SK-N-SH treated with all-trans-retinoic acid at 6 μM for 48 hours (cell line): Measurements from ENCODE around the gene TNFRSF12A.
"Not testable (repeated sequence)": the region's sequence is repeated elsewhere in the genome, so short reads cannot be mapped to it uniquely, and the experiment has no call there.

Experiments used
- ATAC-seq: fragments of 200-7000 bp; cut with Tn5 transposase; 3 replicates; pipeline ENCODE4 v1.9.1; 2020; ENCODE audit warnings: mild to moderate bottlenecking, moderate library complexity
- ARNTL ChIP-seq: fragments of 450-650 bp; formaldehyde crosslinking; IDR thresholded peaks from 2 replicates; pipeline ENCODE4 v1.5.0; 2020; ENCODE audit warnings: low read depth, mild to moderate bottlenecking, moderate library complexity, borderline replicate concordance
- BACH2 ChIP-seq: fragments of 250-450 bp; sonication (Bioruptor Pico); IDR thresholded peaks from 2 replicates; pipeline ENCODE4 v1.9.0; 2021; ENCODE audit warnings: mild to moderate bottlenecking, borderline replicate concordance
- CSDC2 ChIP-seq: fragments of 250-450 bp; sonication (Bioruptor Pico); IDR thresholded peaks from 2 replicates; pipeline ENCODE4 v1.5.0; 2020; ENCODE audit warnings: mild to moderate bottlenecking, moderate library complexity
- CSRNP3 ChIP-seq: fragments of 250-450 bp; sonication (Bioruptor Pico); IDR thresholded peaks from 2 replicates; pipeline ENCODE4 v1.5.1; 2021; ENCODE audit warnings: mild to moderate bottlenecking, moderate library complexity
- ESRRG ChIP-seq: fragments of 250-450 bp; sonication (Bioruptor Pico); IDR thresholded peaks from 2 replicates; pipeline ENCODE4 v1.6.1; 2021; ENCODE audit warnings: mild to moderate bottlenecking
- ISL1 ChIP-seq: fragments of 250-450 bp; sonication (Bioruptor Pico); IDR thresholded peaks from 2 replicates; pipeline ENCODE4 v2.1.2; 2022; ENCODE audit warnings: mild to moderate bottlenecking, moderate library complexity
- OSR1 ChIP-seq: fragments of 250-450 bp; sonication (Bioruptor Pico); IDR thresholded peaks from 2 replicates; pipeline ENCODE4 v1.8.0; 2022; ENCODE audit warnings: moderate library complexity, mild to moderate bottlenecking, inconsistent platforms
- PATZ1 ChIP-seq: fragments of 250-450 bp; sonication (Bioruptor Pico); IDR thresholded peaks from 2 replicates; pipeline ENCODE4 v1.8.0; 2020; ENCODE audit warnings: mild to moderate bottlenecking, moderate library complexity, borderline replicate concordance
- PPARA ChIP-seq: fragments of 250-450 bp; sonication (Bioruptor Pico); IDR thresholded peaks from 2 replicates; pipeline ENCODE4 v1.5.0; 2020; ENCODE audit warnings: mild to moderate bottlenecking, borderline replicate concordance
- RARB ChIP-seq: fragments of 250-450 bp; sonication (Bioruptor Pico); IDR thresholded peaks from 2 replicates; pipeline ENCODE4 v1.8.0; 2021; ENCODE audit warnings: mild to moderate bottlenecking, moderate library complexity
- TSHZ2 ChIP-seq: fragments of 250-450 bp; sonication (Bioruptor Pico); IDR thresholded peaks from 2 replicates; pipeline ENCODE4 v1.5.0; 2020; ENCODE audit warnings: mild to moderate bottlenecking, moderate library complexity
- ZC3H10 ChIP-seq: fragments of 250-450 bp; sonication (Bioruptor Pico); IDR thresholded peaks from 2 replicates; pipeline ENCODE4 v1.5.1; 2021; ENCODE audit warnings: mild to moderate bottlenecking, moderate library complexity
- ZFP3 ChIP-seq: fragments of 250-450 bp; sonication (Bioruptor Pico); IDR thresholded peaks from 2 replicates; pipeline ENCODE4 v1.5.0; 2020; ENCODE audit warnings: mild to moderate bottlenecking, moderate library complexity
- ZNF565 ChIP-seq: fragments of 450-650 bp; formaldehyde crosslinking; conservative IDR thresholded peaks from 2 replicates; pipeline ENCODE4 v1.5.0; 2020; ENCODE audit warnings: low read depth, mild to moderate bottlenecking, moderate library complexity
- ZNF70 ChIP-seq: fragments of 450-650 bp; formaldehyde crosslinking; IDR thresholded peaks from 2 replicates; pipeline ENCODE4 v1.5.0; 2020; ENCODE audit warnings: mild to moderate bottlenecking, moderate library complexity
- ZNF8 ChIP-seq: fragments of 450-650 bp; formaldehyde crosslinking; IDR thresholded peaks from 2 replicates; pipeline ENCODE4 v1.5.0; 2020; ENCODE audit warnings: mild to moderate bottlenecking, moderate library complexity

TNFRSF12A gene

GRCh38 chr16:3054965-3055733 is 35.0 kb downstream of the TNFRSF12A start (continued):
- TF ChIP-seq TSHZ2 (CRISPR knock-in tag) (no peak), ISL1 (no peak)

- ATAC-seq: not testable (repeated sequence)
Measured at GRCh38 chr16:3055734-3056115, 35.6 kb downstream of the TNFRSF12A start.

- ATAC-seq: no peak
- TF ChIP-seq CSDC2 (CRISPR knock-in tag): no peak
- no peak for TF ChIP-seq PATZ1 (CRISPR knock-in tag)
- TF ChIP-seq ZNF70 (CRISPR knock-in tag): no peak
- no peak for TF ChIP-seq ZFP3
- TF ChIP-seq ARNTL (CRISPR knock-in tag): no peak
- TF ChIP-seq ZC3H10 (CRISPR knock-in tag): no peak
- no peak for TF ChIP-seq OSR1 (CRISPR knock-in tag)
- TF ChIP-seq PPARA (CRISPR knock-in tag): no peak
- TF ChIP-seq RARB: no peak
- TF ChIP-seq CSRNP3 (CRISPR knock-in tag): no peak
- no peak for TF ChIP-seq TSHZ2 (CRISPR knock-in tag)
- TF ChIP-seq ZNF565 (CRISPR knock-in tag): no peak
- no peak for TF ChIP-seq ISL1
- TF ChIP-seq ESRRG (CRISPR knock-in tag): no peak
- TF ChIP-seq BACH2 (CRISPR knock-in tag): no peak
- no peak for TF ChIP-seq ZNF8 (CRISPR knock-in tag)
Measured at GRCh38 chr16:3056336-3057180, 36.4 kb downstream of the TNFRSF12A start.
